ENCODE results near the gene LCE1C.

The LCE1C gene

GRCh38 chr1:152759453-152760173 is 46.8 kb downstream of the LCE1C start:
- no peak for FAIRE-seq

GRCh38 chr1:152758636-152759035 is 47.8 kb downstream of the LCE1C start:
- no peak for FAIRE-seq

GRCh38 chr1:152757747-152758146 is 48.7 kb downstream of the LCE1C start, which contains the start of gene KPRP:
KPRP (plus strand) TSS chr1:152758025; CDS start chr1:152759589, 1,564 bp downstream.
- no peak for FAIRE-seq

GRCh38 chr1:152756872-152757271 is 49.6 kb downstream of the LCE1C start:
- no peak for FAIRE-seq
